ENCODE results near the gene CNFN.

CNFN gene

GRCh38 chr19:42375415-42376176 lies 14.5 kb downstream of the CNFN start:
- DNase-seq (ENCODE audit: low spot score) = no peak

GRCh38 chr19:42374826-42375376 lies 15.2 kb downstream of the CNFN start:
- no peak for DNase-seq (ENCODE audit: low spot score)

GRCh38 chr19:42370626-42371175 lies 19.4 kb downstream of the CNFN start:
- DNase-seq (ENCODE audit: low spot score) = no peak

GRCh38 chr19:42370068-42370520 lies 20.0 kb downstream of the CNFN start:
- DNase-seq (ENCODE audit: low spot score) = no peak

GRCh38 chr19:42369433-42370067 lies 20.5 kb downstream of the CNFN start:
- no peak for DNase-seq (ENCODE audit: low spot score)

GRCh38 chr19:42368765-42369164 lies 21.3 kb downstream of the CNFN start:
- DNase-seq (ENCODE audit: low spot score) = no peak

GRCh38 chr19:42368360-42368759 lies 21.7 kb downstream of the CNFN start:
- DNase-seq (ENCODE audit: low spot score) = no peak

GRCh38 chr19:42367929-42368328 lies 22.2 kb downstream of the CNFN start:
- DNase-seq (ENCODE audit: low spot score) = no peak

- no peak for DNase-seq (ENCODE audit: low spot score)
Measured at GRCh38 chr19:42366673-42367072, 23.4 kb downstream of the CNFN start.

GRCh38 chr19:42363614-42364346 lies 26.3 kb downstream of the CNFN start:
- no peak for DNase-seq (ENCODE audit: low spot score)

GRCh38 chr19:42362891-42363440 lies 27.1 kb downstream of the CNFN start:
- no peak for DNase-seq (ENCODE audit: low spot score)

- DNase-seq (ENCODE audit: low spot score) = no peak
Measured at GRCh38 chr19:42362342-42362741, 27.8 kb downstream of the CNFN start.

- DNase-seq (ENCODE audit: low spot score) = no peak
Measured at GRCh38 chr19:42361545-42361910, 28.6 kb downstream of the CNFN start.

GRCh38 chr19:42360787-42361544 lies 29.1 kb downstream of the CNFN start:
- no peak for DNase-seq (ENCODE audit: low spot score)

GRCh38 chr19:42357290-42357689 lies 32.8 kb downstream of the CNFN start:
- no peak for DNase-seq (ENCODE audit: low spot score)

GRCh38 chr19:42356686-42357085 lies 33.4 kb downstream of the CNFN start:
- no peak for DNase-seq (ENCODE audit: low spot score)

- no peak for DNase-seq (ENCODE audit: low spot score)
Measured at GRCh38 chr19:42355896-42356295, 34.2 kb downstream of the CNFN start.

GRCh38 chr19:42353341-42354015 lies 36.6 kb downstream of the CNFN start:
- no peak for DNase-seq (ENCODE audit: low spot score)

GRCh38 chr19:42352301-42353259 lies 37.5 kb downstream of the CNFN start:
- DNase-seq (ENCODE audit: low spot score) = no peak
